ENCODE results near the gene ALKBH5. TPM values are rescaled to one million over a fixed set of nuclear protein-coding genes. Genes with fewer than 3 reads are reported as not detected.

The ALKBH5 gene
- total RNA-seq (100 to 1,000 TPM; 100 to 104 TPM), total RNA-seq (171 to 178 reads per million in 2 donors)

- Mint-ChIP-seq H3K27me3 (no peaks in the 10 kb centered on the region), H3K36me3 (ENCODE audit: low read depth) (peaks cover 2% of the 10 kb centered on the region), H3K27ac (peak within 1 kb of the TSS; percentile 96), H3K4me3 (peak within 1 kb of the TSS; percentile 94), H3K4me1 (peaks cover 40% of the 10 kb centered on the region)
- DNase-seq: peak; percentile 96 to 98 (median 97)
- no peaks in the 10 kb centered on the region for H3K9me3 ChIP-seq (ENCODE audit: control insufficient read depth, low read length, poor library complexity, severe bottlenecking)
- peak; percentile 84 for ATAC-seq
Observed at GRCh38 chr17:18183334-18184142, at the start of gene ALKBH5. ALKBH5 (plus strand) TSS chr17:18183828; CDS start chr17:18184244, 416 bp downstream.

GRCh38 chr17:18136357-18136756 lies 47.3 kb upstream of the ALKBH5 start:
- peaks cover 7% of the 10 kb centered on the region for H3K27me3 Mint-ChIP-seq
- ATAC-seq (no peak), DNase-seq (no peak)
- H3K27ac Mint-ChIP-seq: no peak overlapping the region
- peaks cover 8% of the 10 kb centered on the region for H3K4me1 Mint-ChIP-seq
- no peak overlapping the region for H3K4me3 Mint-ChIP-seq
- no peaks in the 10 kb centered on the region for H3K36me3 Mint-ChIP-seq (ENCODE audit: low read depth)
- H3K9me3 ChIP-seq (ENCODE audit: control insufficient read depth, low read length, poor library complexity, severe bottlenecking): no peaks in the 10 kb centered on the region

- no peaks in the 10 kb centered on the region for H3K9me3 ChIP-seq (ENCODE audit: control insufficient read depth, low read length, poor library complexity, severe bottlenecking)
- H3K4me1 Mint-ChIP-seq: peaks cover 8% of the 10 kb centered on the region
- ATAC-seq (no peak), DNase-seq (no peak)
- H3K27ac Mint-ChIP-seq: no peak overlapping the region
- H3K27me3 Mint-ChIP-seq: peaks cover 7% of the 10 kb centered on the region
- no peaks in the 10 kb centered on the region for H3K36me3 Mint-ChIP-seq (ENCODE audit: low read depth)
- no peak overlapping the region for H3K4me3 Mint-ChIP-seq
Observed at GRCh38 chr17:18138065-18138749, 45.4 kb upstream of the ALKBH5 start.

GRCh38 chr17:18139092-18139491 lies 44.5 kb upstream of the ALKBH5 start:
- no peaks in the 10 kb centered on the region for H3K36me3 Mint-ChIP-seq (ENCODE audit: low read depth)
- peaks cover 8% of the 10 kb centered on the region for H3K4me1 Mint-ChIP-seq
- no peaks in the 10 kb centered on the region for H3K9me3 ChIP-seq (ENCODE audit: control insufficient read depth, low read length, poor library complexity, severe bottlenecking)
- no peak overlapping the region for H3K4me3 Mint-ChIP-seq
- ATAC-seq (no peak), DNase-seq (no peak)
- no peak overlapping the region for H3K27ac Mint-ChIP-seq
- H3K27me3 Mint-ChIP-seq: peaks cover 7% of the 10 kb centered on the region

DNA sequence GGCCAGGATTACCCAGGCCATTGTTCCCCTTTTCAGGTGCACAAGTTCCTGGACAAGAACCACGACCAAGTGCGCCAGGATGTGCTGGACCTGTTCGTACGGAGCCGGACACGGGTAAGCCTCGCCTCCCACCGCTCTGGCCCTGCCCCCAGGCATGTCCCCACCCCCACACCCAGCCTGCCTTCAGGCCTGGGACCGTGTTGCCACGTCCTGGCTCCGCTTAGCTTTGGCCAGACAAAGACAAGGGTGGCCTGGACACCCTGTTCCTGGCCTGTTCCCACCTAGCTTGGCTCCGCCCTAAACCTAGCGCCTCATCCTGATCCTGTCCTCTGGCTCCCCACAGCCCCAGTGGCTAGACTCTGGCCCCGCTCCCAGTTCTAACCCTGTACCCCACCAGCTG lies 44.1 kb upstream of the ALKBH5 start:
- H3K4me1 Mint-ChIP-seq: peaks cover 8% of the 10 kb centered on the region
- no peaks in the 10 kb centered on the region for H3K36me3 Mint-ChIP-seq (ENCODE audit: low read depth)
- ATAC-seq: no peak
- H3K27ac Mint-ChIP-seq: no peak overlapping the region
- DNase-seq: no peak
- no peaks in the 10 kb centered on the region for H3K9me3 ChIP-seq (ENCODE audit: control insufficient read depth, low read length, poor library complexity, severe bottlenecking)
- no peak overlapping the region for H3K4me3 Mint-ChIP-seq
- peaks cover 7% of the 10 kb centered on the region for H3K27me3 Mint-ChIP-seq

DNA sequence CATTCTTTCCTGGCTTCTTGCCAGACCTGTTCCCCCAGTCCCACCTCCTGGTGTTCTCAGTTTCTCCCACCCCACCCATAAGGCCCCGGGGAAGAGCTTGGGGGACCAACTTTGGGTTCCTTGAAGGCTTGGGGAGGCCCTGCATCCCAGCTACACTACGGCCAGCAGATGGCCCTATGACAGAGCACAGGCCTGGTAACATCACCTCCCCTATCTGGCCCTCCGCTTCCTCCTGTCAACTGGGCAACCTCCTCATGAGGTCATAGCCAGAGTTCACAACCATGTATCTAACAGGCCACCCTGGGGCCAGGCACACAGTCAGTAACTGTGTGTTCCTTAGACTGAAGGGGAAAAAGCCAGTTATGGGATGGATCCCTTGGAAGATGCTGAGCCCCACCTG lies 43.7 kb upstream of the ALKBH5 start:
- no peaks in the 10 kb centered on the region for H3K36me3 Mint-ChIP-seq (ENCODE audit: low read depth)
- ATAC-seq: no peak
- H3K4me1 Mint-ChIP-seq: peaks cover 8% of the 10 kb centered on the region

GRCh38 chr17:18140648-18141047 lies 43.0 kb upstream of the ALKBH5 start:
- Mint-ChIP-seq H3K27me3 (peaks cover 7% of the 10 kb centered on the region), H3K4me1 (peaks cover 8% of the 10 kb centered on the region), H3K4me3 (no peak overlapping the region), H3K36me3 (ENCODE audit: low read depth) (no peaks in the 10 kb centered on the region), H3K27ac (no peak overlapping the region)
- DNase-seq (no peak), ATAC-seq (no peak)
- H3K9me3 ChIP-seq (ENCODE audit: control insufficient read depth, low read length, poor library complexity, severe bottlenecking): no peaks in the 10 kb centered on the region

More for the DNA sequence above, 43.7 kb upstream of the ALKBH5 start:
- Mint-ChIP-seq H3K4me3 (no peak overlapping the region), H3K27ac (no peak overlapping the region), H3K27me3 (peaks cover 7% of the 10 kb centered on the region)
- no peak for DNase-seq
- no peaks in the 10 kb centered on the region for H3K9me3 ChIP-seq (ENCODE audit: control insufficient read depth, low read length, poor library complexity, severe bottlenecking)

DNA sequence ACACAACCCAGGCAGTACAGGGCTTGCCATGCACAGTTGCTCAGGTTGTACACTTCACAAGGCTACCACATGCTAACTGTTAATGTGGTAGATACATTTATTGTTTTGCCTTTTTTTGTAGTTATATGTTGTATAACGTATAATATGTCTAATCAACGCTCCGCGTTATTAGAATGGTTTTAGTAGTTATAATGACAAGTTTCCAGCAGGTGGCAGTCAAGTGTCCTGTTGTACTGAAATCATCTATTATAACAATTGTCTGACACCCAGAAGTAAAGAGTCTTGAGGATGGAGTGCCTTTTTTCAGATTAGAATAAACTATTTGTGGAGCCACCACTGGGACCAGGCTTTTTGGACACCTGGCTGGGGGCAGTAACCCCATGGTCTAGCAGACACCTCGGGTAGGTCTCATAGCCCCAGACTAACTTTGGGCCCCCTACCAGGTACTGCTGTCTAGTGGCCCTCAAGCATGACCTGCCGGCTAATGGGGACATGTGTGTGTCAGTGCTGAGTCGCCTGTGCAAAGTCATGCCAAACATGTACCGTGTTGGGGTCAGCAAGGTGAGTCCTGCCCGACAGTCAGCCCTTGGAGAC lies 42.3 kb upstream of the ALKBH5 start:
- no peak overlapping the region for H3K27ac Mint-ChIP-seq
- ATAC-seq: peak; percentile 79
- H3K4me3 Mint-ChIP-seq: no peak overlapping the region

DNA sequence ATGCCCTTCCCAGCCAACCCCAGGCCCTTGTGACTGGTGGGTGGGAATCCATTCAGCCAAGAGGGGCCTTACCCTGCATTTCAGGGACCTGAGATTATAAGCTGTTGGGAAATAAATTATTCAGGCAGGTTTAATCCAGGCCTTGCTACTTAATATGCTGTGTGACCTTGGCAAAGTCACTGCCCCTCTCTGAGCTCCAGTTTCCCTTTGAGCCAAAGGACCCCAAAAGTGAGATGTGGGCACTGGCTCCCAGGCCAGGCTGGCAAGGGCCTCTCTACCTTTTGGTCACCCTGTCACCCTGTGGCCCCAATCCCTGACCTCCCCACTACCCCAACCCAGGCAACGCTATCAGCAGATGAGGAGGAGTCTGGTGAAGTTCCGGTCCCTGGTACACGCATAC lies 41.2 kb upstream of the ALKBH5 start:
- Mint-ChIP-seq H3K4me1 (peaks cover 4% of the 10 kb centered on the region), H3K27ac (no peak overlapping the region), H3K27me3 (peaks cover 7% of the 10 kb centered on the region), H3K4me3 (no peak overlapping the region), H3K36me3 (ENCODE audit: low read depth) (no peaks in the 10 kb centered on the region)
- no peak for DNase-seq
- no peak for ATAC-seq
- no peaks in the 10 kb centered on the region for H3K9me3 ChIP-seq (ENCODE audit: control insufficient read depth, low read length, poor library complexity, severe bottlenecking)

More for the DNA sequence above, 42.3 kb upstream of the ALKBH5 start:
- no peaks in the 10 kb centered on the region for H3K9me3 ChIP-seq (ENCODE audit: control insufficient read depth, low read length, poor library complexity, severe bottlenecking)
- H3K27me3 Mint-ChIP-seq: peaks cover 7% of the 10 kb centered on the region
- no peaks in the 10 kb centered on the region for H3K36me3 Mint-ChIP-seq (ENCODE audit: low read depth)
- peaks cover 6% of the 10 kb centered on the region for H3K4me1 Mint-ChIP-seq
- no peak for DNase-seq

DNA sequence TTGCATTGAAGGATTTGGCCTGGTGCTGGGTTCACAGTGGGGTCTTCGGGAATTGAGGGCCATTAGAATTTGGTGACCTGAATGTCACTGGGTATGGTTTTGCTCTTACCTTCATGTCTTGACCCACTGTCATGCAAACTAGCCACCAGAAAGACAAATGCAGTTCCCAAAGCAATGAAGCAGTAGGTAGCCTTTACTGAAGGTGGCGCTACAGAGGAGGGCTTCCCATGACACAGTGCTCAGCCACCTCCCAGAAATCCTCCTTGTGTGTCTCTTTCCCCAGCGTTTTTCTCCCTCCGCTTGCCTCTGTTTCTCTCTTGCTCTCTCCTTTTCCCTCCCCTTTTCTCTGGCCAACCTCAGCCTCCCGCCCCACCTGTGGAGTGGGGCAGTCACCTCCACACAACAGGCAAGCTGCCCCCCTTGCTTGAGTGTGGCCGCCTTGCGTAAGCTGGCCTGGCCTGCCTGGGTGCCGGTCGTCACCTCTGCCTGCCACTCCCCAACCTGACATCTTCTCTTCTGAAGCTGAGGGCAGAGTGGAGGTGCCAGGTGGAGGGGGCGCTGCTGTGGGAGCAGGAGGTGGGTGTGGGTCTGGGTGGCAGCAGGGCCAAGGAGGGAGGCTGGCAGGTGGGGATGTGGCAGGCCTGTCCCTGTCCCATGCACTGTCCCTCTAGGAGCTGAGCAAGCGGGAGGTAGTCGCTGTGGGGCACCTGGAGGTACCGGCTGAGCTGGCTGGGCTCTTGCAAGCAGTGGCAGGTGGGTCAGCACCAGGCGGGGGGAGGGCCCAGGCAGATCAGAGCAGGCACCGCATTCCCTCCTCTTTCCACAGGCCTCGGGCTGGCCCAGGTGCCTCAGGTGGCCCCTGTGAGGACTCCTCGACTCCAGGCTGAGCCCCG lies 40.3 kb upstream of the ALKBH5 start:
- no peak for ATAC-seq
- H3K27ac Mint-ChIP-seq: no peak overlapping the region
- DNase-seq: no peak
- no peaks in the 10 kb centered on the region for H3K36me3 Mint-ChIP-seq (ENCODE audit: low read depth)
- peaks cover 4% of the 10 kb centered on the region for H3K4me1 Mint-ChIP-seq
- no peak overlapping the region for H3K4me3 Mint-ChIP-seq
- H3K9me3 ChIP-seq (ENCODE audit: control insufficient read depth, low read length, poor library complexity, severe bottlenecking): no peaks in the 10 kb centered on the region
- H3K27me3 Mint-ChIP-seq: peaks cover 7% of the 10 kb centered on the region

DNA sequence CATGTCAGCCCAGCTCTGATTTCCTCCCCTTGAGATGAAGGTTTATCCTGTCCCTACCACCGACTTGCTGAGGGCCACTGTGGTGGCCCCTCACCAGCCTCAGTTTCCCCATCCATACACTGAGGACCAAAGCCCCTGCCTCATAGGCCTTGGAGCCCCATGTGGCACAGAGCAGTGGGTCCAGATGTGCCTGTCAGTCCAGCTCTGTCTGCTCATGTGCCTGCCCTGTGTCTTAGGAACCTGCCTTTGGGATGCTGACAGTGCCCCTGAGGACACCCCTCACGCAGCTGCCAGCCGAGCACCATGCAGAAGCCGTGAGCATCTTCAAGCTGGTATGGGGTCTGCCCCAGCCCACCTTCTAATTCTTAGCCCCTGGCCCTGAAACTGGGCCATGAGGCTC lies 39.4 kb upstream of the ALKBH5 start:
- DNase-seq: no peak
- H3K4me1 Mint-ChIP-seq: peaks cover 4% of the 10 kb centered on the region
- no peaks in the 10 kb centered on the region for H3K9me3 ChIP-seq (ENCODE audit: control insufficient read depth, low read length, poor library complexity, severe bottlenecking)

DNA sequence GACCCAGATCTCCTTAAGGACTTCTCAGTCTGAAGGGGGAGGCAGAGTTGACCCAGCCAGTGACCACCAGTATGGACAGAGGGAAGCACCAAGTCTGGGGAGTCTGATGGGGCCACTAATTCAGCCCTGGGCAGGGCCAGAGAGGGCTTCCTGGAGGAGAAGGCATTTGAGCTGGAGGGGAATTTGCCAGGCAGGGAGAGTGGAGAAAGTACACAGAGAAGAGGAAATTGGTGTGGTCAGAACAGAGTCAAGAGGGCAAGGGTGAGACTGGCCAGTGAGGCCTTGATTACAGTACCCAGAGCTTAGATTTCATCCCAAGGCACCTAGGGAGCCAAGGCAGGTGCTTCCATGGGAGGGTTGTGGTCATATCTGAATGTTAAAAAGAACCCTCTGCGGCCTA lies 38.8 kb upstream of the ALKBH5 start:
- ATAC-seq (no peak), DNase-seq (no peak)
- Mint-ChIP-seq H3K4me1 (peaks cover 4% of the 10 kb centered on the region), H3K27me3 (peaks cover 7% of the 10 kb centered on the region), H3K4me3 (no peak overlapping the region), H3K27ac (no peak overlapping the region), H3K36me3 (ENCODE audit: low read depth) (no peaks in the 10 kb centered on the region)
- no peaks in the 10 kb centered on the region for H3K9me3 ChIP-seq (ENCODE audit: control insufficient read depth, low read length, poor library complexity, severe bottlenecking)

More for the DNA sequence above, 39.4 kb upstream of the ALKBH5 start:
- H3K27ac Mint-ChIP-seq: no peak overlapping the region
- peaks cover 7% of the 10 kb centered on the region for H3K27me3 Mint-ChIP-seq
- no peak overlapping the region for H3K4me3 Mint-ChIP-seq
- no peaks in the 10 kb centered on the region for H3K36me3 Mint-ChIP-seq (ENCODE audit: low read depth)
- no peak for ATAC-seq
